K562 (cell line): ENCODE measurements around the gene ALOX5. TPM values are rescaled to one million over a fixed set of nuclear protein-coding genes. Genes with fewer than 3 reads are reported as not detected.

Source experiments
- ETS2 ChIP-seq: IDR thresholded peaks from 2 replicates; pipeline ENCODE4 v1.6.1; 2016; ENCODE audit warnings: borderline replicate concordance, missing genetic modification characterization, mild to moderate bottlenecking, moderate library complexity, missing compliant biosample characterization; ENCODE audit not compliant: poor library complexity, severe bottlenecking
- POLR2B ChIP-seq: fragments of 450-650 bp; IDR thresholded peaks from 2 replicates; pipeline ENCODE4 v1.6.1; 2018; ENCODE audit warnings: low read depth; ENCODE audit not compliant: partially characterized antibody
- SMAD4 ChIP-seq: fragments of 250-450 bp; sonication (Bioruptor Pico); conservative IDR thresholded peaks from 2 replicates; pipeline ENCODE4 v1.8.0; 2021; ENCODE audit warnings: inconsistent platforms, mild to moderate bottlenecking, moderate library complexity
- polyA plus RNA-seq, 8 experiments: library from polyadenylated mRNA; depleted of rRNA in 4 of 8; stranded (reverse) in 5 of 8; unstranded in 3 of 8; fragments of >200 nt; fragmentation: Nextera tagmentation in 2 of 8; fragmentation: Illumina TruSeq in 1 of 8; extraction: Ambion mirVana in 2 of 8; extraction: Trizol in 1 of 8; gene quantifications; 2 replicates each; pipeline versions ENCODE4 v1.2.1 to v1.2.3, GENCODE V29; 2011 to 2014; ENCODE audit warnings: inconsistent platforms in 1 of 8, missing spikeins in 1 of 8
- total RNA-seq, 7 experiments: library from RNA; depleted of rRNA in 6 of 7; stranded (reverse); fragments of >200 nt in 6 of 7; fragmentation: Illumina TruSeq in 2 of 7; extraction: Trizol in 2 of 7; gene quantifications; 2 replicates each; pipeline versions ENCODE4 v1.2.1 to v1.2.3, GENCODE V29; 2011 to 2021; ENCODE audit warnings: low replicate concordance in 1 of 7
- TF ChIP-seq, protein P1 (sequence below), 2 experiments: fragments of 450-650 bp; IDR thresholded peaks; 2 replicates each; pipeline ENCODE4 v1.6.1; 2018; ENCODE audit warnings: mild to moderate bottlenecking in 2 of 2, low read depth in 1 of 2; ENCODE audit not compliant: partially characterized antibody in 2 of 2
- TF ChIP-seq, protein P2 (sequence below): conservative IDR thresholded peaks from 2 replicates; pipeline ENCODE4 v1.6.1; 2011; ENCODE audit warnings: low read depth, mild to moderate bottlenecking, low read length; ENCODE audit not compliant: control insufficient read depth
- TF ChIP-seq, protein P3 (sequence below): fragments of 250-450 bp; sonication (Bioruptor Pico); IDR thresholded peaks from 2 replicates; pipeline ENCODE4 v1.8.0; 2021; ENCODE audit warnings: borderline replicate concordance, mild to moderate bottlenecking, moderate library complexity; ENCODE audit not compliant: poor library complexity, severe bottlenecking
- TF ChIP-seq, protein P4 (sequence below): fragments of 250-450 bp; sonication (Bioruptor Pico); IDR thresholded peaks from 2 replicates; pipeline ENCODE4 v1.4.0; 2020; ENCODE audit warnings: mild to moderate bottlenecking
- TF ChIP-seq, protein P5 (sequence below): fragments of 450-650 bp; IDR thresholded peaks from 2 replicates; pipeline ENCODE4 v1.7.0; 2016; ENCODE audit warnings: borderline replicate concordance
- TF ChIP-seq, protein P6 (sequence below): fragments of 250-450 bp; sonication (Bioruptor Pico); IDR thresholded peaks from 2 replicates; pipeline ENCODE4 v1.8.0; 2022; ENCODE audit warnings: inconsistent platforms, mild to moderate bottlenecking, moderate library complexity, borderline replicate concordance

Gene ALOX5
- total and polyA plus RNA-seq, 9 of the 15 experiments (the other 6 are each of a cell fraction or from before 2014, with no cell fraction given) = 0.10 to 2.4 (median 1.4) TPM

DNA sequence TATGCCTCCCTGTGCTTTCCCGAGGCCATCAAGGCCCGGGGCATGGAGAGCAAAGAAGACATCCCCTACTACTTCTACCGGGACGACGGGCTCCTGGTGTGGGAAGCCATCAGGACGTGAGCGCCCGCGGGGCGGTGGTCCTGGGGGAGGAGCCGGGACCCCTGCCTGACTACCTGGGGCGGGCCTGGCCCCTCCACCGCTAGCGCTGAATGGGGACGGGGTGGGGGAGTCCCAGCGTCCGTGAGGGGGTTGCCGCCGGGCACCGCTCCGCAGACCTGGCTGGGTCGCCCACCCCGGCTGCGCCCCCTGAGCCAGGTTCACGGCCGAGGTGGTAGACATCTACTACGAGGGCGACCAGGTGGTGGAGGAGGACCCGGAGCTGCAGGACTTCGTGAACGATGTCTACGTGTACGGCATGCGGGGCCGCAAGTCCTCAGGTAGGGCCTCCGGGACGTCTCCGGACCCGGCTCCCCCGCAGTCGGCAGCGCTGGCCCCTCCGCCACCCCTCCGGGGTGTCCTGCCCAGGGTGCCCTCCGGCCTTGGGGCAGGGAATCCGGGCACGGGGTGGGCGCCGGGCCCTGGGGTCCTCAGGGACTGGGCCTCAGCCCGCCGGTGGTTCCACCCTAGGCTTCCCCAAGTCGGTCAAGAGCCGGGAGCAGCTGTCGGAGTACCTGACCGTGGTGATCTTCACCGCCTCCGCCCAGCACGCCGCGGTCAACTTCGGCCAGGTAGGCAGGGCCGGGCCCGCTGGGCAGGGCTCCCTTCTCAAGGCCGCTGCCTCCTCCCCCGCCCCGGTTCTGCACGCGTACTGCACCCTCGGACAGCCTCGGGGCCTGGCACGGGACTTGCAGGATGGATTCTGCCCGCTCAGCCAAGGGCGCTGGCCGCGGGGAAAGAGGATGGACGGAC, 69.3 kb downstream of the ALOX5 start (continued):
- TF ChIP-seq, protein P1, sequence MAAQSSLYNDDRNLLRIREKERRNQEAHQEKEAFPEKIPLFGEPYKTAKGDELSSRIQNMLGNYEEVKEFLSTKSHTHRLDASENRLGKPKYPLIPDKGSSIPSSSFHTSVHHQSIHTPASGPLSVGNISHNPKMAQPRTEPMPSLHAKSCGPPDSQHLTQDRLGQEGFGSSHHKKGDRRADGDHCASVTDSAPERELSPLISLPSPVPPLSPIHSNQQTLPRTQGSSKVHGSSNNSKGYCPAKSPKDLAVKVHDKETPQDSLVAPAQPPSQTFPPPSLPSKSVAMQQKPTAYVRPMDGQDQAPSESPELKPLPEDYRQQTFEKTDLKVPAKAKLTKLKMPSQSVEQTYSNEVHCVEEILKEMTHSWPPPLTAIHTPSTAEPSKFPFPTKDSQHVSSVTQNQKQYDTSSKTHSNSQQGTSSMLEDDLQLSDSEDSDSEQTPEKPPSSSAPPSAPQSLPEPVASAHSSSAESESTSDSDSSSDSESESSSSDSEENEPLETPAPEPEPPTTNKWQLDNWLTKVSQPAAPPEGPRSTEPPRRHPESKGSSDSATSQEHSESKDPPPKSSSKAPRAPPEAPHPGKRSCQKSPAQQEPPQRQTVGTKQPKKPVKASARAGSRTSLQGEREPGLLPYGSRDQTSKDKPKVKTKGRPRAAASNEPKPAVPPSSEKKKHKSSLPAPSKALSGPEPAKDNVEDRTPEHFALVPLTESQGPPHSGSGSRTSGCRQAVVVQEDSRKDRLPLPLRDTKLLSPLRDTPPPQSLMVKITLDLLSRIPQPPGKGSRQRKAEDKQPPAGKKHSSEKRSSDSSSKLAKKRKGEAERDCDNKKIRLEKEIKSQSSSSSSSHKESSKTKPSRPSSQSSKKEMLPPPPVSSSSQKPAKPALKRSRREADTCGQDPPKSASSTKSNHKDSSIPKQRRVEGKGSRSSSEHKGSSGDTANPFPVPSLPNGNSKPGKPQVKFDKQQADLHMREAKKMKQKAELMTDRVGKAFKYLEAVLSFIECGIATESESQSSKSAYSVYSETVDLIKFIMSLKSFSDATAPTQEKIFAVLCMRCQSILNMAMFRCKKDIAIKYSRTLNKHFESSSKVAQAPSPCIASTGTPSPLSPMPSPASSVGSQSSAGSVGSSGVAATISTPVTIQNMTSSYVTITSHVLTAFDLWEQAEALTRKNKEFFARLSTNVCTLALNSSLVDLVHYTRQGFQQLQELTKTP (IDR thresholded peaks at IDR 0.05; ENCODE audit: low read depth in 1 of 2, partially characterized antibody in 2 of 2) = no peak
- no peak for TF ChIP-seq ETS2 (tag)
- TF ChIP-seq, protein P2, sequence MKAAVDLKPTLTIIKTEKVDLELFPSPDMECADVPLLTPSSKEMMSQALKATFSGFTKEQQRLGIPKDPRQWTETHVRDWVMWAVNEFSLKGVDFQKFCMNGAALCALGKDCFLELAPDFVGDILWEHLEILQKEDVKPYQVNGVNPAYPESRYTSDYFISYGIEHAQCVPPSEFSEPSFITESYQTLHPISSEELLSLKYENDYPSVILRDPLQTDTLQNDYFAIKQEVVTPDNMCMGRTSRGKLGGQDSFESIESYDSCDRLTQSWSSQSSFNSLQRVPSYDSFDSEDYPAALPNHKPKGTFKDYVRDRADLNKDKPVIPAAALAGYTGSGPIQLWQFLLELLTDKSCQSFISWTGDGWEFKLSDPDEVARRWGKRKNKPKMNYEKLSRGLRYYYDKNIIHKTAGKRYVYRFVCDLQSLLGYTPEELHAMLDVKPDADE = no peak
- TF ChIP-seq, protein P3, sequence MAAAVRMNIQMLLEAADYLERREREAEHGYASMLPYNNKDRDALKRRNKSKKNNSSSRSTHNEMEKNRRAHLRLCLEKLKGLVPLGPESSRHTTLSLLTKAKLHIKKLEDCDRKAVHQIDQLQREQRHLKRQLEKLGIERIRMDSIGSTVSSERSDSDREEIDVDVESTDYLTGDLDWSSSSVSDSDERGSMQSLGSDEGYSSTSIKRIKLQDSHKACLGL (CRISPR knock-in tag) = no peak
- TF ChIP-seq SMAD4 = no peak
- no peak for TF ChIP-seq POLR2B
- TF ChIP-seq, protein P4, sequence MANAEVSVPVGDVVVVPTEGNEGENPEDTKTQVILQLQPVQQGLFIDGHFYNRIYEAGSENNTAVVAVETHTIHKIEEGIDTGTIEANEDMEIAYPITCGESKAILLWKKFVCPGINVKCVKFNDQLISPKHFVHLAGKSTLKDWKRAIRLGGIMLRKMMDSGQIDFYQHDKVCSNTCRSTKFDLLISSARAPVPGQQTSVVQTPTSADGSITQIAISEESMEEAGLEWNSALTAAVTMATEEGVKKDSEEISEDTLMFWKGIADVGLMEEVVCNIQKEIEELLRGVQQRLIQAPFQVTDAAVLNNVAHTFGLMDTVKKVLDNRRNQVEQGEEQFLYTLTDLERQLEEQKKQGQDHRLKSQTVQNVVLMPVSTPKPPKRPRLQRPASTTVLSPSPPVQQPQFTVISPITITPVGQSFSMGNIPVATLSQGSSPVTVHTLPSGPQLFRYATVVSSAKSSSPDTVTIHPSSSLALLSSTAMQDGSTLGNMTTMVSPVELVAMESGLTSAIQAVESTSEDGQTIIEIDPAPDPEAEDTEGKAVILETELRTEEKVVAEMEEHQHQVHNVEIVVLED = no peak
- TF ChIP-seq, protein P5, sequence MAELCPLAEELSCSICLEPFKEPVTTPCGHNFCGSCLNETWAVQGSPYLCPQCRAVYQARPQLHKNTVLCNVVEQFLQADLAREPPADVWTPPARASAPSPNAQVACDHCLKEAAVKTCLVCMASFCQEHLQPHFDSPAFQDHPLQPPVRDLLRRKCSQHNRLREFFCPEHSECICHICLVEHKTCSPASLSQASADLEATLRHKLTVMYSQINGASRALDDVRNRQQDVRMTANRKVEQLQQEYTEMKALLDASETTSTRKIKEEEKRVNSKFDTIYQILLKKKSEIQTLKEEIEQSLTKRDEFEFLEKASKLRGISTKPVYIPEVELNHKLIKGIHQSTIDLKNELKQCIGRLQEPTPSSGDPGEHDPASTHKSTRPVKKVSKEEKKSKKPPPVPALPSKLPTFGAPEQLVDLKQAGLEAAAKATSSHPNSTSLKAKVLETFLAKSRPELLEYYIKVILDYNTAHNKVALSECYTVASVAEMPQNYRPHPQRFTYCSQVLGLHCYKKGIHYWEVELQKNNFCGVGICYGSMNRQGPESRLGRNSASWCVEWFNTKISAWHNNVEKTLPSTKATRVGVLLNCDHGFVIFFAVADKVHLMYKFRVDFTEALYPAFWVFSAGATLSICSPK = no peak
- TF ChIP-seq, protein P6, sequence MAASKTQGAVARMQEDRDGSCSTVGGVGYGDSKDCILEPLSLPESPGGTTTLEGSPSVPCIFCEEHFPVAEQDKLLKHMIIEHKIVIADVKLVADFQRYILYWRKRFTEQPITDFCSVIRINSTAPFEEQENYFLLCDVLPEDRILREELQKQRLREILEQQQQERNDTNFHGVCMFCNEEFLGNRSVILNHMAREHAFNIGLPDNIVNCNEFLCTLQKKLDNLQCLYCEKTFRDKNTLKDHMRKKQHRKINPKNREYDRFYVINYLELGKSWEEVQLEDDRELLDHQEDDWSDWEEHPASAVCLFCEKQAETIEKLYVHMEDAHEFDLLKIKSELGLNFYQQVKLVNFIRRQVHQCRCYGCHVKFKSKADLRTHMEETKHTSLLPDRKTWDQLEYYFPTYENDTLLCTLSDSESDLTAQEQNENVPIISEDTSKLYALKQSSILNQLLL = no peak
